HepG2 (cell line): ENCODE measurements around the gene TBXA2R. TPM values are rescaled to one million over a fixed set of nuclear protein-coding genes. Genes with fewer than 3 reads are reported as not detected.

Experiments used
- ATAC-seq: fragments of 200-7000 bp; cut with Tn5 transposase; 3 replicates; pipeline ENCODE4 v1.9.1; 2020; ENCODE audit warnings: mild to moderate bottlenecking, moderate library complexity
- BruUV-seq: library from RNA; stranded (reverse); fragments of 400-500 nt; replicated peaks from 2 replicates; lab custom pipeline; 2021; lab: Mats Ljungman, UMichigan
- CTCF ChIA-PET: fragments of 300-600 bp; formaldehyde crosslinking; extraction: SDS; loops from one replicate; lab custom pipeline; 2021; ENCODE audit warnings: low total read pairs, inconsistent platforms, low intra/inter-chr PET ratio; lab: Yijun Ruan, JAX
- POLR2A ChIA-PET: fragments of 350-600 bp; sonication (Branson Sonifier 250); formaldehyde crosslinking; loops from one replicate; lab custom pipeline; 2020; ENCODE audit warnings: antibody characterized with exemption, inconsistent platforms; lab: Yijun Ruan, JAX
- DNase-seq: peaks from one replicate; pipeline ENCODE4 v3.0.0-alpha.2; 2015; ENCODE audit warnings: low spot score
- FAIRE-seq: peaks from 3 replicates; lab custom pipeline; 2011; peaks lifted over from hg19 to GRCh38; lab: Jason Lieb, UNC
- H2AFZ ChIP-seq: one replicate; pipeline ENCODE4 v1.6.1; 2011; ENCODE audit warnings: low read length, inconsistent platforms
- H3K27ac ChIP-seq: fragments of 300-600 bp; 3 replicates; pipeline ENCODE4 v1.8.0; 2011; ENCODE audit warnings: mixed run types, mild to moderate bottlenecking, mixed read lengths, low read length, inconsistent platforms; ENCODE audit not compliant: insufficient read depth; ENCODE audit errors: extremely low read length
- H3K27me3 ChIP-seq, 2 experiments: fragments of 200-600 bp in 1 of 2; 2 replicates in 1 of 2; 3 replicates in 1 of 2; pipeline versions ENCODE4 v1.6.0 to v1.8.0; 2011; ENCODE audit warnings: low read length in 2 of 2, mild to moderate bottlenecking in 2 of 2, moderate library complexity in 2 of 2, inconsistent platforms in 1 of 2; ENCODE audit not compliant: insufficient read depth in 2 of 2, control insufficient read depth in 1 of 2
- H3K36me3 ChIP-seq, 2 experiments: fragments of 200-600 bp in 1 of 2; replicated peaks in 1 of 2; 2 replicates in 1 of 2; 3 replicates in 1 of 2; pipeline versions ENCODE4 v1.5.1 to v1.8.0; 2011; ENCODE audit warnings: low read length in 2 of 2, inconsistent platforms in 1 of 2; ENCODE audit not compliant: insufficient read depth in 2 of 2, control insufficient read depth in 1 of 2
- H3K4me1 ChIP-seq: 2 replicates; pipeline ENCODE4 v1.5.1; 2012; ENCODE audit warnings: low read length, inconsistent platforms; ENCODE audit not compliant: insufficient read depth
- H3K4me2 ChIP-seq: 2 replicates; pipeline ENCODE4 v1.6.0; 2011; ENCODE audit warnings: low read depth, low read length, inconsistent platforms
- H3K4me3 ChIP-seq, 3 experiments: fragments of 200-600 bp in 1 of 3; sonication (generic), shearing (Covaris generic) in 1 of 3; replicated peaks in 1 of 3; 2 replicates each; pipeline ENCODE4 v1.5.1; 2011 to 2016; ENCODE audit warnings: low read length in 3 of 3, inconsistent platforms in 2 of 3, low read depth in 2 of 3, mild to moderate bottlenecking in 2 of 3, control low read depth in 1 of 3, mixed read lengths in 1 of 3; ENCODE audit not compliant: insufficient read depth in 1 of 3
- H3K79me2 ChIP-seq: one replicate; pipeline ENCODE4 v1.6.1; 2011; ENCODE audit warnings: low read length, inconsistent platforms; ENCODE audit not compliant: insufficient read depth
- H3K9ac ChIP-seq: 2 replicates; pipeline ENCODE4 v1.6.0; 2011; ENCODE audit warnings: mild to moderate bottlenecking, low read depth, low read length, inconsistent platforms; ENCODE audit not compliant: insufficient read depth
- H3K9me3 ChIP-seq: 2 replicates; pipeline ENCODE4 v1.5.1; 2012; ENCODE audit warnings: mild to moderate bottlenecking, low read length
- H4K20me1 ChIP-seq: 2 replicates; pipeline ENCODE4 v1.6.0; 2011; ENCODE audit warnings: inconsistent platforms, mild to moderate bottlenecking, low read length, moderate library complexity; ENCODE audit not compliant: insufficient read depth
- NFE2L1 ChIP-seq: sonication (generic); formaldehyde crosslinking; IDR thresholded peaks from 2 replicates; pipeline ENCODE4 v1.4.0; 2020; ENCODE audit warnings: missing genetic modification reagents, mild to moderate bottlenecking, borderline replicate concordance
- RXRB ChIP-seq: IDR thresholded peaks from 2 replicates; pipeline ENCODE4 v1.6.1; 2016; ENCODE audit warnings: borderline replicate concordance, missing genetic modification reagents, missing compliant biosample characterization
- STAT5B ChIP-seq: sonication (generic); formaldehyde crosslinking; IDR thresholded peaks from 2 replicates; pipeline ENCODE4 v1.4.0; 2020; ENCODE audit warnings: missing genetic modification reagents
- ZNF354B ChIP-seq: sonication (generic); formaldehyde crosslinking; IDR thresholded peaks from 2 replicates; pipeline ENCODE4 v1.8.0; 2022; ENCODE audit warnings: mild to moderate bottlenecking, missing genetic modification reagents
- ZNF44 ChIP-seq: sonication (generic); formaldehyde crosslinking; IDR thresholded peaks from 2 replicates; pipeline ENCODE4 v1.5.1; 2020; ENCODE audit warnings: mild to moderate bottlenecking, missing genetic modification reagents
- ZNF572 ChIP-seq: sonication (generic); formaldehyde crosslinking; IDR thresholded peaks from 2 replicates; pipeline ENCODE4 v1.5.1; 2020; ENCODE audit warnings: mild to moderate bottlenecking, missing genetic modification reagents
- ZNF747 ChIP-seq: sonication (generic); formaldehyde crosslinking; IDR thresholded peaks from 2 replicates; pipeline ENCODE4 v1.8.1; 2023; ENCODE audit warnings: missing genetic modification reagents, mild to moderate bottlenecking, borderline replicate concordance
- ZNF773 ChIP-seq: sonication (generic); formaldehyde crosslinking; IDR thresholded peaks from 2 replicates; pipeline ENCODE4 v1.4.0; 2020; ENCODE audit warnings: missing genetic modification reagents, borderline replicate concordance
- WGBS: methylation state at CpG from one replicate; pipeline ENCODE4 v1.1.6; 2017; ENCODE audit warnings: low lambda C conversion rate; 5-methylcytosine and 5-hydroxymethylcytosine counted together
- in situ Hi-C: cut with HindIII; loops from 2 replicates; pipeline ENCODE4 v1.10.0; 2017; ENCODE audit warnings: low pct_unique_long_range_greater_than_20kb; ENCODE audit not compliant: extremely low pct_ligation_motif_present
- intact Hi-C: fragments of 100-400 bp; cut with micrococcal nuclease; formaldehyde crosslinking; loops from one replicate; pipeline ENCODE4 v1.10.0; 2022; ENCODE audit not compliant: unreplicated experiment
- polyA plus RNA-seq, 8 experiments: library from polyadenylated mRNA; depleted of rRNA in 3 of 8; stranded (reverse) in 7 of 8; unstranded in 1 of 8; fragments of >200 nt; fragmentation: Illumina TruSeq in 4 of 8; extraction: Trizol in 4 of 8; gene quantifications; 2 replicates each; pipeline versions ENCODE4 v1.2.1 to v1.2.3, GENCODE V29; 2011 to 2016; ENCODE audit warnings: low read depth in 4 of 8, missing spikeins in 1 of 8, mixed read lengths in 1 of 8; ENCODE audit not compliant: insufficient read depth in 1 of 8
- total RNA-seq, 5 experiments: library from RNA; depleted of rRNA; stranded (reverse); fragments of >200 nt; fragmentation: Illumina TruSeq; extraction: Trizol; gene quantifications; 2 replicates each; pipeline ENCODE4 v1.2.3, GENCODE V29; 2016; ENCODE audit warnings: low read depth in 1 of 5
- TF ChIP-seq, protein P1 (sequence below): sonication (generic); formaldehyde crosslinking; IDR thresholded peaks from one replicate; pipeline ENCODE4 v1.5.1; 2020; ENCODE audit warnings: mild to moderate bottlenecking, missing genetic modification reagents; ENCODE audit errors: not compliant biosample characterization
- TF ChIP-seq, protein P2 (sequence below): IDR thresholded peaks from 2 replicates; pipeline ENCODE4 v1.6.1; 2016; ENCODE audit warnings: mild to moderate bottlenecking
- TF ChIP-seq, protein P3 (sequence below): sonication (generic); formaldehyde crosslinking; IDR thresholded peaks from 2 replicates; pipeline ENCODE4 v1.5.1; 2020; ENCODE audit warnings: missing genetic modification reagents, mild to moderate bottlenecking, borderline replicate concordance

Gene TBXA2R
- total and polyA plus RNA-seq, 2 of the 13 experiments (the other 11 are each of a cell fraction or from before 2014, with no cell fraction given), result 0.09 TPM; not detected in 1

DNA sequence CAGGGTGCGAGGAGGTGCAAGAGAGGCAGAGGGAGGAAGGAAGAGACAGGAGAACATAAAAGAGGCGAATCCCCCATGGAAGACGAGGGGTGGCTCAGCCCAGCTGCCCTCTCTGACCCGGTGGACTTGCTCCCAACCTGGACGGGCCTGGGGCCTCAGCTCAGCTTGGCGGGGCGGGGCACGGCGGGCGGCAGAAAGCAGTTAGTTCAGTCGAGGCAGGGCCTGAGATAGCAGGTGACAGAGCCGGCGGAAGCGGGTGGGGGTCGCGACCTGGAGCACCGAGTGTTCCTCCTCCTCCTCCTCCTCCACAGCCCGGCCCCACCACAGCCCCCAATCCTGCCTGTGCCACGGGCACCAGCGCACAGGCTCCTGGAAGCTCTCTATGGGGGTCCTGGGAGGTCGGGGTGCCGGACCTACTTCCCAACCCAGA is 26.9 kb upstream of the TBXA2R start:
- FAIRE-seq, result no peak
- Histone ChIP-seq H3K4me2 (no peak overlapping the region), H3K79me2 (no peaks in the 10 kb centered on the region), H3K27me3 (no peaks in the 10 kb centered on the region), H3K9me3 (no peaks in the 10 kb centered on the region), H4K20me1 (no peaks in the 10 kb centered on the region), H3K27ac (no peak overlapping the region), H3K4me3 (no peak overlapping the region), H3K9ac (no peak overlapping the region), H2AFZ (no peak overlapping the region), H3K36me3 (0 out of 5 replicates have a peak, but pooled peaks cover 0 to 4% of the 10 kb centered on the region in 2 experiments), H3K4me1 (no peaks in the 10 kb centered on the region)
- no peak for DNase-seq
- POLR2A ChIA-PET, result no interaction called here
- intact Hi-C loops, result no loop called here
- in situ Hi-C loops, result no loop called here
- no peak for ATAC-seq
- BruUV-seq, result no TSS peak
- 85% methylated on average over 18 of the region's 22 CpGs for WGBS
- CTCF ChIA-PET, result no interaction called here
- TF ChIP-seq NFE2L1 (CRISPR knock-in tag), result no peak
- no peak for TF ChIP-seq ZNF354B (CRISPR knock-in tag)
- no peak for TF ChIP-seq ZNF44 (CRISPR knock-in tag)
- TF ChIP-seq ZNF773, result no peak
- no peak for TF ChIP-seq ZNF572
- TF ChIP-seq, protein P1, sequence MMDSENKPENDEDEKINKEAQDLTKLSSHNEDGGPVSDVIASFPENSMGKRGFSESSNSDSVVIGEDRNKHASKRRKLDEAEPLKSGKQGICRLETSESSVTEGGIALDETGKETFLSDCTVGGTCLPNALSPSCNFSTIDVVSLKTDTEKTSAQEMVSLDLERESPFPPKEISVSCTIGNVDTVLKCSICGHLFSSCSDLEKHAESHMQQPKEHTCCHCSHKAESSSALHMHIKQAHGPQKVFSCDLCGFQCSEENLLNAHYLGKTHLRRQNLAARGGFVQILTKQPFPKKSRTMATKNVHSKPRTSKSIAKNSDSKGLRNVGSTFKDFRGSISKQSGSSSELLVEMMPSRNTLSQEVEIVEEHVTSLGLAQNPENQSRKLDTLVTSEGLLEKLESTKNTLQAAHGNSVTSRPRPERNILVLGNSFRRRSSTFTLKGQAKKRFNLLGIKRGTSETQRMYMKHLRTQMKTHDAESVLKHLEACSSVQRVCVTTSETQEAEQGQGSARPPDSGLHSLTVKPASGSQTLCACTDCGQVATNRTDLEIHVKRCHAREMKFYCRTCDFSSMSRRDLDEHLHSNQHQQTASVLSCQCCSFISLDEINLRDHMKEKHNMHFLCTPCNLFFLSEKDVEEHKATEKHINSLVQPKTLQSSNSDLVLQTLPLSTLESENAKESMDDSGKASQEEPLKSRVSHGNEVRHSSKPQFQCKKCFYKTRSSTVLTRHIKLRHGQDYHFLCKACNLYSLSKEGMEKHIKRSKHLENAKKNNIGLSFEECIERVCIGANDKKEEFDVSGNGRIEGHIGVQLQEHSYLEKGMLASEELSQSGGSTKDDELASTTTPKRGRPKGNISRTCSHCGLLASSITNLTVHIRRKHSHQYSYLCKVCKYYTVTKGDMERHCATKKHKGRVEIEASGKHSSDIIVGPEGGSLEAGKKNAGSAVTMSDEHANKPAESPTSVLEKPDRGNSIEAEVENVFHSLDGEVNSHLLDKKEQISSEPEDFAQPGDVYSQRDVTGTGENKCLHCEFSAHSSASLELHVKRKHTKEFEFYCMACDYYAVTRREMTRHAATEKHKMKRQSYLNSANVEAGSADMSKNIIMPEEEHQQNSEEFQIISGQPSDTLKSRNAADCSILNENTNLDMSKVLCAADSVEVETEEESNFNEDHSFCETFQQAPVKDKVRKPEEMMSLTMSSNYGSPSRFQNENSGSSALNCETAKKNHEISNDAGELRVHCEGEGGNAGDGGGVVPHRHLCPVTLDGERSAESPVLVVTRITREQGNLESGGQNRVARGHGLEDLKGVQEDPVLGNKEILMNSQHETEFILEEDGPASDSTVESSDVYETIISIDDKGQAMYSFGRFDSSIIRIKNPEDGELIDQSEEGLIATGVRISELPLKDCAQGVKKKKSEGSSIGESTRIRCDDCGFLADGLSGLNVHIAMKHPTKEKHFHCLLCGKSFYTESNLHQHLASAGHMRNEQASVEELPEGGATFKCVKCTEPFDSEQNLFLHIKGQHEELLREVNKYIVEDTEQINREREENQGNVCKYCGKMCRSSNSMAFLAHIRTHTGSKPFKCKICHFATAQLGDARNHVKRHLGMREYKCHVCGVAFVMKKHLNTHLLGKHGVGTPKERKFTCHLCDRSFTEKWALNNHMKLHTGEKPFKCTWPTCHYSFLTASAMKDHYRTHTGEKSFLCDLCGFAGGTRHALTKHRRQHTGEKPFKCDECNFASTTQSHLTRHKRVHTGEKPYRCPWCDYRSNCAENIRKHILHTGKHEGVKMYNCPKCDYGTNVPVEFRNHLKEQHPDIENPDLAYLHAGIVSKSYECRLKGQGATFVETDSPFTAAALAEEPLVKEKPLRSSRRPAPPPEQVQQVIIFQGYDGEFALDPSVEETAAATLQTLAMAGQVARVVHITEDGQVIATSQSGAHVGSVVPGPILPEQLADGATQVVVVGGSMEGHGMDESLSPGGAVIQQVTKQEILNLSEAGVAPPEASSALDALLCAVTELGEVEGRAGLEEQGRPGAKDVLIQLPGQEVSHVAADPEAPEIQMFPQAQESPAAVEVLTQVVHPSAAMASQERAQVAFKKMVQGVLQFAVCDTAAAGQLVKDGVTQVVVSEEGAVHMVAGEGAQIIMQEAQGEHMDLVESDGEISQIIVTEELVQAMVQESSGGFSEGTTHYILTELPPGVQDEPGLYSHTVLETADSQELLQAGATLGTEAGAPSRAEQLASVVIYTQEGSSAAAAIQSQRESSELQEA (CRISPR knock-in tag), result no peak
- TF ChIP-seq, protein P2, sequence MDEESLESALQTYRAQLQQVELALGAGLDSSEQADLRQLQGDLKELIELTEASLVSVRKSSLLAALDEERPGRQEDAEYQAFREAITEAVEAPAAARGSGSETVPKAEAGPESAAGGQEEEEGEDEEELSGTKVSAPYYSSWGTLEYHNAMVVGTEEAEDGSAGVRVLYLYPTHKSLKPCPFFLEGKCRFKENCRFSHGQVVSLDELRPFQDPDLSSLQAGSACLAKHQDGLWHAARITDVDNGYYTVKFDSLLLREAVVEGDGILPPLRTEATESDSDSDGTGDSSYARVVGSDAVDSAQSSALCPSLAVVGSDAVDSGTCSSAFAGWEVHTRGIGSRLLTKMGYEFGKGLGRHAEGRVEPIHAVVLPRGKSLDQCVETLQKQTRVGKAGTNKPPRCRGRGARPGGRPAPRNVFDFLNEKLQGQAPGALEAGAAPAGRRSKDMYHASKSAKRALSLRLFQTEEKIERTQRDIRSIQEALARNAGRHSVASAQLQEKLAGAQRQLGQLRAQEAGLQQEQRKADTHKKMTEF (CRISPR knock-in tag), result no peak
- TF ChIP-seq ZNF747 (CRISPR knock-in tag), result no peak
- TF ChIP-seq, protein P3, sequence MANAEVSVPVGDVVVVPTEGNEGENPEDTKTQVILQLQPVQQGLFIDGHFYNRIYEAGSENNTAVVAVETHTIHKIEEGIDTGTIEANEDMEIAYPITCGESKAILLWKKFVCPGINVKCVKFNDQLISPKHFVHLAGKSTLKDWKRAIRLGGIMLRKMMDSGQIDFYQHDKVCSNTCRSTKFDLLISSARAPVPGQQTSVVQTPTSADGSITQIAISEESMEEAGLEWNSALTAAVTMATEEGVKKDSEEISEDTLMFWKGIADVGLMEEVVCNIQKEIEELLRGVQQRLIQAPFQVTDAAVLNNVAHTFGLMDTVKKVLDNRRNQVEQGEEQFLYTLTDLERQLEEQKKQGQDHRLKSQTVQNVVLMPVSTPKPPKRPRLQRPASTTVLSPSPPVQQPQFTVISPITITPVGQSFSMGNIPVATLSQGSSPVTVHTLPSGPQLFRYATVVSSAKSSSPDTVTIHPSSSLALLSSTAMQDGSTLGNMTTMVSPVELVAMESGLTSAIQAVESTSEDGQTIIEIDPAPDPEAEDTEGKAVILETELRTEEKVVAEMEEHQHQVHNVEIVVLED (CRISPR knock-in tag), result no peak
- TF ChIP-seq RXRB (CRISPR knock-in tag), result no peak
- TF ChIP-seq STAT5B (CRISPR knock-in tag), result no peak
